ENCODE measurements around the gene DSTYK. TPM values are rescaled to one million over a fixed set of nuclear protein-coding genes. Genes with fewer than 3 reads are reported as not detected.
A peak's percentile ranks its signal among the peaks of the same experiment; 100 is the strongest.

The DSTYK gene
- total and polyA plus RNA-seq, 3 donors from 2014 or later = 15.2 to 17.2 (median 15.4) TPM

- no peaks in the 10 kb centered on the region for H3K27me3 ChIP-seq
- H3K9me3 ChIP-seq = no peaks in the 10 kb centered on the region
- WGBS, 2 donors = 32 to 44% methylated on average over 5 to 9 of the region's 9 CpGs
- H3K4me3 ChIP-seq = no peak overlapping the region
- no peak for TF ChIP-seq CTCF (IDR thresholded peaks at IDR 0.05)
- TF ChIP-seq POLR2A (IDR thresholded peaks at IDR 0.05) = no peak
- DNase-seq = peak; percentile 80
- H3K27ac ChIP-seq = peak overlapping the region in 1 of 2 donors; percentile 37
- intact Hi-C loops (cut with DNase I; ENCODE audit: low total_unique reads) = no loop called here
- no peaks in the 10 kb centered on the region for H3K36me3 ChIP-seq (ENCODE audit: low read depth, missing control alignments)
- peaks cover 30% of the 10 kb centered on the region for H3K4me1 ChIP-seq
Observed at GRCh38 chr1:205247130-205247921, 35.8 kb upstream of the DSTYK start.

- Histone ChIP-seq H3K36me3 (ENCODE audit: low read depth, missing control alignments) (no peaks in the 10 kb centered on the region), H3K27ac (peak overlapping the region in 1 of 2 donors; percentile 37), H3K9me3 (no peaks in the 10 kb centered on the region), H3K27me3 (no peaks in the 10 kb centered on the region), H3K4me3 (no peak overlapping the region), H3K4me1 (peaks cover 30% of the 10 kb centered on the region)
- TF ChIP-seq CTCF (IDR thresholded peaks at IDR 0.05) (no peak), POLR2A (IDR thresholded peaks at IDR 0.05) (no peak)
- no peak for DNase-seq
- 82 to 93% methylated on average over 10 of the region's 10 CpGs for WGBS, 2 donors
- intact Hi-C loops (cut with DNase I; ENCODE audit: low total_unique reads) = no loop called here
Observed at GRCh38 chr1:205246351-205247119, 35.0 kb upstream of the DSTYK start.

GRCh38 chr1:205245096-205245495, 33.6 kb upstream of the DSTYK start:
- DNase-seq = no peak
- H3K4me1 ChIP-seq = peaks cover 30% of the 10 kb centered on the region
- H3K36me3 ChIP-seq (ENCODE audit: low read depth, missing control alignments) = no peaks in the 10 kb centered on the region
- no peaks in the 10 kb centered on the region for H3K27me3 ChIP-seq
- no peak overlapping the region for H3K27ac ChIP-seq
- no peaks in the 10 kb centered on the region for H3K9me3 ChIP-seq
- 92 to 95% methylated on average over 7 of the region's 7 CpGs for WGBS, 2 donors
- intact Hi-C loops (cut with DNase I; ENCODE audit: low total_unique reads) = no loop called here
- H3K4me3 ChIP-seq = no peak overlapping the region
- TF ChIP-seq POLR2A (IDR thresholded peaks at IDR 0.05) (no peak), CTCF (IDR thresholded peaks at IDR 0.05) (no peak)

- H3K27me3 ChIP-seq = no peaks in the 10 kb centered on the region
- WGBS, 2 donors = 78 to 88% methylated on average over 4 of the region's 4 CpGs
- TF ChIP-seq POLR2A (IDR thresholded peaks at IDR 0.05) (no peak), CTCF (IDR thresholded peaks at IDR 0.05) (no peak)
- peaks cover 25% of the 10 kb centered on the region for H3K4me1 ChIP-seq
- no peaks in the 10 kb centered on the region for H3K9me3 ChIP-seq
- DNase-seq = no peak
- H3K27ac ChIP-seq = no peak overlapping the region
- H3K36me3 ChIP-seq (ENCODE audit: low read depth, missing control alignments) = no peaks in the 10 kb centered on the region
- H3K4me3 ChIP-seq = no peak overlapping the region
- intact Hi-C loops (cut with DNase I; ENCODE audit: low total_unique reads) = no loop called here
Observed at GRCh38 chr1:205244384-205244783, 32.9 kb upstream of the DSTYK start.
